SK-N-SH (cell line): ENCODE data around the gene ZBED4.

Experiments used
- EP300 ChIP-seq, 2 experiments: IDR thresholded peaks; 2 replicates each; pipeline versions ENCODE4 v1.4.0 to v1.6.1; 2012; ENCODE audit warnings: borderline replicate concordance in 1 of 2, low read depth in 1 of 2, low read length in 1 of 2
- GATA2 ChIP-seq: sonication (generic); formaldehyde crosslinking; IDR thresholded peaks from 2 replicates; pipeline ENCODE4 v1.5.0; 2020; ENCODE audit warnings: mild to moderate bottlenecking, missing genetic modification reagents
- JUND ChIP-seq: IDR thresholded peaks from 2 replicates; pipeline ENCODE4 v1.4.0; 2012
- MEF2A ChIP-seq: IDR thresholded peaks from 2 replicates; pipeline ENCODE4 v1.4.0; 2012; ENCODE audit warnings: low read depth, borderline replicate concordance
- TAF1 ChIP-seq: IDR thresholded peaks from 2 replicates; pipeline ENCODE4 v1.6.1; 2012; ENCODE audit warnings: low read depth, mild to moderate bottlenecking, low read length, moderate library complexity, borderline replicate concordance
- TF ChIP-seq, protein P1 (sequence below): IDR thresholded peaks from 2 replicates; pipeline ENCODE4 v1.4.0; 2012; ENCODE audit warnings: low read depth
- TF ChIP-seq, protein P2 (sequence below): fragments of 200-600 bp; sonication (generic); IDR thresholded peaks from 2 replicates; pipeline ENCODE4 v1.6.1; 2017; ENCODE audit warnings: antibody characterized with exemption, mild to moderate bottlenecking, moderate library complexity
- TF ChIP-seq, protein P3 (sequence below): IDR thresholded peaks from 2 replicates; pipeline ENCODE4 v1.6.1; 2012; ENCODE audit warnings: mild to moderate bottlenecking, low read depth, low read length, moderate library complexity
- TF ChIP-seq, protein P4 (sequence below): IDR thresholded peaks from 2 replicates; pipeline ENCODE4 v1.4.0; 2012; ENCODE audit warnings: low read depth, borderline replicate concordance

DNA sequence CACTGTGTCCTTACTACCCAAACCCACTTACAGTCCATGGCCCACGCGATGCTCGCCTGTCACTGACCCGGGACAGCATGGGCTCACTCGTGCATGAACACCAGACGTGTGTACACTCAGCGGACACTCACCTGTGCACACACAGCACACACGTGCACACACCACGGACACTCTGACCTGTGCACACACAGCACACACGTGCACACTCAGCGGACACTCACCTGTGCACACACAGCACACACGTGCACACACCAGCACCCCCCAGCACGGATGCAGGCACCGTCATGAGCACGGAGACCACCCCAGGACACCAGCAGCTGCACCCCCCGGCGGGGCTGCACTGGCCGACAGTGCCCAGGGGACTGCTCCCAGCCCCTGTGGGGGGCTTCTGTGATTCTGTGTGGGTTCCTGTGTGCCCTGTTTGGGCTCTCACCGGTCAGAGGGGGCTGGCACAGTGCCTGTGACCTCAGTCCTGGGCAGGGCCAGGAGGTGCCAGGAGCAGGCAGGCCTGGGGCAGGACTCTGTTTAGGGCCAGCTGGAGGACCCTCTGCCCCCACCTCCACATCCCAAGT, 85.0 kb downstream of the ZBED4 start:
- no peak for TF ChIP-seq JUND
- TF ChIP-seq, protein P1, sequence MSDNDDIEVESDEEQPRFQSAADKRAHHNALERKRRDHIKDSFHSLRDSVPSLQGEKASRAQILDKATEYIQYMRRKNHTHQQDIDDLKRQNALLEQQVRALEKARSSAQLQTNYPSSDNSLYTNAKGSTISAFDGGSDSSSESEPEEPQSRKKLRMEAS = no peak
- TF ChIP-seq, protein P2, sequence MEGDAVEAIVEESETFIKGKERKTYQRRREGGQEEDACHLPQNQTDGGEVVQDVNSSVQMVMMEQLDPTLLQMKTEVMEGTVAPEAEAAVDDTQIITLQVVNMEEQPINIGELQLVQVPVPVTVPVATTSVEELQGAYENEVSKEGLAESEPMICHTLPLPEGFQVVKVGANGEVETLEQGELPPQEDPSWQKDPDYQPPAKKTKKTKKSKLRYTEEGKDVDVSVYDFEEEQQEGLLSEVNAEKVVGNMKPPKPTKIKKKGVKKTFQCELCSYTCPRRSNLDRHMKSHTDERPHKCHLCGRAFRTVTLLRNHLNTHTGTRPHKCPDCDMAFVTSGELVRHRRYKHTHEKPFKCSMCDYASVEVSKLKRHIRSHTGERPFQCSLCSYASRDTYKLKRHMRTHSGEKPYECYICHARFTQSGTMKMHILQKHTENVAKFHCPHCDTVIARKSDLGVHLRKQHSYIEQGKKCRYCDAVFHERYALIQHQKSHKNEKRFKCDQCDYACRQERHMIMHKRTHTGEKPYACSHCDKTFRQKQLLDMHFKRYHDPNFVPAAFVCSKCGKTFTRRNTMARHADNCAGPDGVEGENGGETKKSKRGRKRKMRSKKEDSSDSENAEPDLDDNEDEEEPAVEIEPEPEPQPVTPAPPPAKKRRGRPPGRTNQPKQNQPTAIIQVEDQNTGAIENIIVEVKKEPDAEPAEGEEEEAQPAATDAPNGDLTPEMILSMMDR = no peak
- TF ChIP-seq, protein P3, sequence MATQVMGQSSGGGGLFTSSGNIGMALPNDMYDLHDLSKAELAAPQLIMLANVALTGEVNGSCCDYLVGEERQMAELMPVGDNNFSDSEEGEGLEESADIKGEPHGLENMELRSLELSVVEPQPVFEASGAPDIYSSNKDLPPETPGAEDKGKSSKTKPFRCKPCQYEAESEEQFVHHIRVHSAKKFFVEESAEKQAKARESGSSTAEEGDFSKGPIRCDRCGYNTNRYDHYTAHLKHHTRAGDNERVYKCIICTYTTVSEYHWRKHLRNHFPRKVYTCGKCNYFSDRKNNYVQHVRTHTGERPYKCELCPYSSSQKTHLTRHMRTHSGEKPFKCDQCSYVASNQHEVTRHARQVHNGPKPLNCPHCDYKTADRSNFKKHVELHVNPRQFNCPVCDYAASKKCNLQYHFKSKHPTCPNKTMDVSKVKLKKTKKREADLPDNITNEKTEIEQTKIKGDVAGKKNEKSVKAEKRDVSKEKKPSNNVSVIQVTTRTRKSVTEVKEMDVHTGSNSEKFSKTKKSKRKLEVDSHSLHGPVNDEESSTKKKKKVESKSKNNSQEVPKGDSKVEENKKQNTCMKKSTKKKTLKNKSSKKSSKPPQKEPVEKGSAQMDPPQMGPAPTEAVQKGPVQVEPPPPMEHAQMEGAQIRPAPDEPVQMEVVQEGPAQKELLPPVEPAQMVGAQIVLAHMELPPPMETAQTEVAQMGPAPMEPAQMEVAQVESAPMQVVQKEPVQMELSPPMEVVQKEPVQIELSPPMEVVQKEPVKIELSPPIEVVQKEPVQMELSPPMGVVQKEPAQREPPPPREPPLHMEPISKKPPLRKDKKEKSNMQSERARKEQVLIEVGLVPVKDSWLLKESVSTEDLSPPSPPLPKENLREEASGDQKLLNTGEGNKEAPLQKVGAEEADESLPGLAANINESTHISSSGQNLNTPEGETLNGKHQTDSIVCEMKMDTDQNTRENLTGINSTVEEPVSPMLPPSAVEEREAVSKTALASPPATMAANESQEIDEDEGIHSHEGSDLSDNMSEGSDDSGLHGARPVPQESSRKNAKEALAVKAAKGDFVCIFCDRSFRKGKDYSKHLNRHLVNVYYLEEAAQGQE = no peak
- TF ChIP-seq TAF1 = no peak
- TF ChIP-seq GATA2 (CRISPR knock-in tag) = no peak
- TF ChIP-seq, protein P4, sequence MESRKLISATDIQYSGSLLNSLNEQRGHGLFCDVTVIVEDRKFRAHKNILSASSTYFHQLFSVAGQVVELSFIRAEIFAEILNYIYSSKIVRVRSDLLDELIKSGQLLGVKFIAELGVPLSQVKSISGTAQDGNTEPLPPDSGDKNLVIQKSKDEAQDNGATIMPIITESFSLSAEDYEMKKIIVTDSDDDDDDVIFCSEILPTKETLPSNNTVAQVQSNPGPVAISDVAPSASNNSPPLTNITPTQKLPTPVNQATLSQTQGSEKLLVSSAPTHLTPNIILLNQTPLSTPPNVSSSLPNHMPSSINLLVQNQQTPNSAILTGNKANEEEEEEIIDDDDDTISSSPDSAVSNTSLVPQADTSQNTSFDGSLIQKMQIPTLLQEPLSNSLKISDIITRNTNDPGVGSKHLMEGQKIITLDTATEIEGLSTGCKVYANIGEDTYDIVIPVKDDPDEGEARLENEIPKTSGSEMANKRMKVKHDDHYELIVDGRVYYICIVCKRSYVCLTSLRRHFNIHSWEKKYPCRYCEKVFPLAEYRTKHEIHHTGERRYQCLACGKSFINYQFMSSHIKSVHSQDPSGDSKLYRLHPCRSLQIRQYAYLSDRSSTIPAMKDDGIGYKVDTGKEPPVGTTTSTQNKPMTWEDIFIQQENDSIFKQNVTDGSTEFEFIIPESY = no peak
- TF ChIP-seq EP300 (IDR thresholded peaks at IDR 0.05; ENCODE audit: borderline replicate concordance in 1 of 2, low read depth in 1 of 2, low read length in 1 of 2) = no peak
- TF ChIP-seq MEF2A = no peak
